ENCODE results near the gene ARHGAP1. TPM values are rescaled to one million over a fixed set of nuclear protein-coding genes. Genes with fewer than 3 reads are reported as not detected.

Gene ARHGAP1
- total RNA-seq, 2 donors from 2014 or later: 39.9 to 46.8 TPM

DNA sequence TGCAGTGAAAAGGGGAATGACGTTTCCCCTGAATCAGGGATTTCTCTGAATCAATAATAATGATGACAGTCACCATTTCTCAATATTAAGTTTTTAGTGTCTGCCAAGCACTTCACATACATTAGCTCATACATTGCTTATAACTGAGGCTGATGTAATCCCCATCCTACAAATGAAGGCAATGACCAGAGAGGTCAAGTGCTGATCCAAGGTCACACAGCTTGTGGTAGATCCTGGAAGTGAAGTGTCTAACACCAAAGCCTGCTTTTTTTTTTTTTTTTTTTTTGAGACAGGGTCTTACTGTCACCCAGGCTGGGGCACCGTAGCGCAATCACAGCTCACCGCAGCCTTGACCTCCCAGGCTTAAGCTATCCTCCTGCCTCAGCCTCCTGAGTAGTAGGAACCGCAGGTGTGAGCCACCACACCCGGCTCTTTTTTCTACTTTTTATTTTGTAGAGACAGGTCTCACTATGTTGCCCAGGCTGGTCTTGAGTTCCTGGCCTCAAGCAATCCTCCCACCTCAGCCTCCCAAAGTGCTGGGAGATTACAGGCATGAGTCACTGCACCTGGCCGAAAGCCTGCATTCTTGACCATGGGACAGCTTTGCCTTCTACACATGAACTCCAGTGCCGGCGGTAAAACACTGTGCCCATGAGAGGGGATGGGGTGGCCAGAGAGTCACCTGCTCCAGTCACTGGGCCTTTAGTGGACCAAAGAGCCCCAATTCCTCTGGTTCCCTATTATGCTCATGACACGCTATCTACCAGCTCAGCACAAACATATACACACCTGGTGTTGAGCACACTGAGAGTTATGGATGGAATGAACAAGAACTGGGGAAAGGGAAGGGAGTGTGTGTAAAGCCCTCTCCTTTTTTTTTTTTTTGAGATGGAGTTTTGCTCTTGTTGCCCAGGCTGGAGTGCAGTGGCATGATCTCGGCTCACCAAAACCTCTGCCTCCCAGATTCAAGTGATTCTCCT is 17.4 kb downstream of the ARHGAP1 start:
- Mint-ChIP-seq H3K9me3 (no peaks in the 10 kb centered on the region), H3K36me3 (peaks cover 0 to 5% of the 10 kb centered on the region in 2 donors), H3K27ac (peak overlapping the region in 1 of 2 donors; percentile 65)
- DNase-seq (ENCODE audit: low spot score in 2 of 2) (no peak), ATAC-seq (no peak)

DNA sequence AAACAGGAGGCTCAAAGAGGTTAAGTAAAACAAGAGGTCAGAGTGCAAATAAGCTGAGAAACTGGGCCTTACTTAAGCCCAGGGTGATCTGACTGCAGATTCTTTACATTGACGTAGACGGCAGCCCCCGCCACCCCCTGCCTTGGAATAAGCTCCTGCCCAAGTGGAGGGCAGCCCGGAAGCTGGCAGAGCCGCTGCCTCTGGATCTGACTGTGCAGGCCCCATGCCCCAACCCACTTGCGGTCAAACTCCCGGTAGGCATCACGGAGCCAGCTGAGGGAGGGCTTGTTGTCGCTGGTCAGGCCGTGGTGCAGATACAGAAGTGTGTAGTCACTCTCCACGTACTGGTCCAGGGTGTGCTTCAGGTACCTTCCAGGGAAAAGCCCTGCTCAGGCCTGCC is 18.6 kb downstream of the ARHGAP1 start:
- peaks cover 4 to 5% of the 10 kb centered on the region in 2 donors for H3K36me3 Mint-ChIP-seq
- peak overlapping the region in 1 of 2 donors; percentile 86 for H3K27ac Mint-ChIP-seq
- no peaks in the 10 kb centered on the region for H3K9me3 Mint-ChIP-seq
- ATAC-seq: no peak
- DNase-seq (ENCODE audit: low spot score in 2 of 2): no peak

DNA sequence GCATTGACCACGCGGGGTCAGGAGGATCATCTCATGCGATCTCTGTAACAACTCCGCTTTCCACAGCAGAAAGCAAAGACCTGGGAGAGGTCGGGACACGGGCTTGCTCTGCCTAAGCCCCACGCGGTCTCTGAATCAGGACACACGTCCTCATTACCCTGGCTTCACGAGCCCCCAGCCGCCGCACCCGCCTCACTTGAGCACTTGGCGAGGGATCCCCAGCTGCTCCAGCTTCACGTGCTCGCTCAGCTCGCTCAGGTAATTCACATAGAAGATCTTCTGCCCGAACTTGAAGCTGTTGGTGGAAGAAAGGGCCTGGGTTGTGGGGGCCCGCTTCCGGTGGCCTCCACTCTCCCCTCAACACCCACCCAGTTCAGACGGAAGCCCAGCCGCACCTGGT is 19.6 kb downstream of the ARHGAP1 start:
- no peaks in the 10 kb centered on the region for H3K9me3 Mint-ChIP-seq
- H3K27ac Mint-ChIP-seq: no peak overlapping the region
- ATAC-seq (no peak), DNase-seq (ENCODE audit: low spot score in 2 of 2) (no peak)
- peaks cover 4 to 5% of the 10 kb centered on the region in 2 donors for H3K36me3 Mint-ChIP-seq

DNA sequence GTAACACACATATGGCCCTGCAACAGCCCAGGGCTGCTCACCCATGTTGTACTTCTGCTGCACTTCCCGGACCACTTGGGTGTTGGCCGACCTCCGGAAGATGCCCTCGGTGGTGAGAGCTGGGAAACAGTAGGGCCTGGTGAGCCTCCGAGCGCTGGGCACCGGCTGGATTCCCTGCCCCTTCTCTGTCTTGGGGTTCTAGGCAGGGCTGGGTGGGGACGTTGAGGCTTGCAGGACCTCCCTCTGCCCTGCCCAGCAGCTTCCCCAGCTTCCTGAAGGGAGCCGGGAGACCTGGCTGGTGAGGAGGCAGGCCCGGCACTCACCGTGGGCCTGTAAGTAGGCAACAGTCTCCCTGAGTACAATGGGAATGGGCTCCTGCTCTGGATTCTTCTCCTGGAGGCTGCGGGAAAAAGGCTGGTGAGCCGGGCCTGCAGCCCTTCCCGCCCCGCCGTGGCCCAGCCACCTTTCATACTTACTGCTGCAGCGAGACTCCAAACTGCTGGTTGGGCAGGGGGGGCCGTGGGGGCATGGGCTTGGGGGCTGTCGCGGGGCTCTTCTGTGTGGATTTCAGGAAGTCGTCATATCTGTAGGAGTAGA is 20.2 kb downstream of the ARHGAP1 start:
- DNase-seq (ENCODE audit: low spot score in 2 of 2) (no peak), ATAC-seq (no peak)
- peaks cover 4 to 5% of the 10 kb centered on the region in 2 donors for H3K36me3 Mint-ChIP-seq
- H3K27ac Mint-ChIP-seq: no peak overlapping the region
- H3K9me3 Mint-ChIP-seq: no peaks in the 10 kb centered on the region

DNA sequence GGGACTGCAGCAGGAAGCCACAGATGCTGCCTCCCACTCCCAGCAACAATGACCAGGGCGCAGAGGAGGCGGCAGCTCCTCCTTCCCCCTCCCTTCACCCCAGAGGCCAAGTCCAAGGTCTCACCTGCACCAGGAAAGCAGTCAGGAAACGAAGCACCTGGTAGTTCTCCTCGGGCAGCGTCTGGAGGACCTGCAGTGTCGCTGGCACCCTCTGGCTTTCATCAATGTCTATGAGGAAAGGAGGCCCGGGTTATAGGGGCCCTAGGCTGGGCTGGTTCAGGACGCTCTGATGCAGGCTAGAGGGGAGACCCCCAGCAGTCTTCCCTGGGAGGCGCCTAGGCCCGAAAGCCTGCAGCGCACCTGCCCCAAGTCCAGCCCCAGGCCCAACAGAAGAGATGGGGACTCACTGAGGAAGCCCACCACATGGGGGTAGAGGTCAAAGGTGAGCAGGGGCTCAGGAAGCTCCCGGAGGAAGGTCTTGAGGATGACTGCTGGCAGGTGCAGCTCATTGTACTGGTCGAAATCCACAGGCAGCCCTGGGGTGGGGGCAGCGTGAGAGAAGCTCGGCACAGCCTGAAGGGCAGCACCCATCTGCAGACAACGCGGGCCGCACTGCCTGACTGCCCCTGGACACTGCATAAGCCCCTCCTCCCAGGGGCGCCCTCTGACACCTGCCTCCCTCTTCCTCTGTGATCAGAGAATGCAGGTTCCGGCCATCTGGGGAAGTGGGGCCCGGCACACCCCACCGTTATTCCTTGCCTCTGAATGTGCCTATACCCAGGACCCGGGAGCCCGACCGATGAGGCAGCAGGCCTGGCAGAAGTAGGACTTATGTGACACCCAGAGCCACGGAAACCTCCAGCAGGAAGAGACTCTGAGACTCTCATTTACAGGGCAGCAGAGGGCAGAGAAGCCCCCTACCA is 20.9 kb downstream of the ARHGAP1 start:
- ATAC-seq: no peak
- H3K9me3 Mint-ChIP-seq: no peaks in the 10 kb centered on the region
- DNase-seq (ENCODE audit: low spot score in 2 of 2): no peak
- peaks cover 4 to 5% of the 10 kb centered on the region in 2 donors for H3K36me3 Mint-ChIP-seq
- peak overlapping the region; percentile 36 to 52 for H3K27ac Mint-ChIP-seq

DNA sequence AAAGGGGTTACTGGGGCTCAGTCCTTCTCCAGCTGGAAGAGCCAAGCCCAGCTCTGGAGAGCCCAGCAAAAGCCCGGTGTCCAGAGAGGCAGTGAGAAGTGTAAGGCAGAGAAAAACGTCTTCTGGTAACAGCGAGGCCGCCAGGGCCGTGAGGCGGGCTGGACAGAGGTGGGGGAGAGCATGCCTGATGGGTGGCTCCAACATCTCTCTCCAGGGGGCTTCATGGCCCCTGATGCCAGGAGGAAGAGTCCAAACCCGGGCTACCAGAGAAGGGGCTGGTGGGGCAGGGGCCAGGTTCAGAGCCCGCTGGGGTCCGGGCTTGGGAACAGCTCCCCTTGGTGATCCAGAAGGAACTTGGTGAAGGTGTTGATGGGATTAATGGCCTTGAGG is 21.7 kb downstream of the ARHGAP1 start:
- DNase-seq (ENCODE audit: low spot score in 2 of 2): no peak
- no peak for ATAC-seq
- no peaks in the 10 kb centered on the region for H3K9me3 Mint-ChIP-seq
- H3K36me3 Mint-ChIP-seq: peaks cover 4 to 5% of the 10 kb centered on the region in 2 donors
- H3K27ac Mint-ChIP-seq: peak overlapping the region in 1 of 2 donors; percentile 52

DNA sequence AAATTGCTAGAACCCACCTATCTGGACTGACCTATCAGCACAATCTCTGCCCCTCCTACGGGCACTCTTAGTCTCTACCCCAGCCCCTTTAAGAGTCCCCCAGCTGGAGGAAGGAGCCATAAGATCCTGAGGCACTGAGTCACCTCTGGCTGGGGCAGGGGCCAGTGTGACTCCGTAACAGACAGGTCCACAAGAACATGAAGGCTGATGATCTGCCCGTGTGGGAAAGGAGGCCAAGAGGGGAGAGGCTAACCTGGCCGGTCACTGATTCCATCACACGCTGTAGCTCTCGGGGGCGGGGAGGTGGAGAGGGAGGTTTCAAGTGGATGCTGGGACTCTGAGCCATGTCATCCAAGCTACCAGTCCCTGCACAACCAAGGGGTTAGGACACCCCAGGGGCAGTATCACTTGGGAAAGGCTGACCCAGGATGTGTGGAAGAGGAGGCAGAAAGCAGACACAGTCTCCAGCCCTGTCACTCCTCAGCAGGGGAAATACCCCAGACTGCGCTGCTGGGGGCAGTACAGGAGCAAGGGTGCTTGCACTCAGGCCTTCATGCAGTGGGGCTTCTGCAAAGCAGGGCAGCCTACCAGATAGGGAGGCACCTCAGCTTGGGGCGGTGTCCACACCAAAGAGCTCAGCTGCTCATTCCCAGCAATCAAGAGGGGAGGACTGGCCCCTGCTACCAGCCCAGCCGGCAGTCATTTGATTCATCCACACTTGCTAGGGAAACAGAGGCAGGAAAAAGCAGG is 22.3 kb downstream of the ARHGAP1 start:
- DNase-seq (ENCODE audit: low spot score in 2 of 2): no peak
- peaks cover 5% of the 10 kb centered on the region in 2 donors for H3K36me3 Mint-ChIP-seq
- ATAC-seq: peak in 1 of 2 donors; percentile 4
- peak overlapping the region; percentile 52 to 65 for H3K27ac Mint-ChIP-seq
- no peaks in the 10 kb centered on the region for H3K9me3 Mint-ChIP-seq

DNA sequence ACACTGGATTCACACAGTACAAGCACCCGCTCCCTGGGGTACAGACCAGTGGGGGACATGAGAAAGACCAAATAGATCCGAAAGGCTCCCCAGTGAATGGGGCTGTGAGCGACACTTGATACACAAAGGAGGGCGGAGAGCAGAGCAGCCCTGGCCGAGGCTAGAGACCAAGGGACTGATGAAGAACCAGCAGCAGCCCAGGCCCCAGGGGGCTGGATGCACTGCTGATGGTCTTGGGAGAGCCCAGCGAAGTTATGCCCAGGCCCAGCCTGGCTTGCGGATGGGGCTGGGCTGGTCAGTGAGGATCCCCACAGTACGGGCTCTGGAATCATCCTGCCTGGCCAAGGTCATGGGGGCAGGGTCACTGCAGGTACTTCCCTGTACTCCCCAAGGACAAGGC is 23.2 kb downstream of the ARHGAP1 start:
- no peak for ATAC-seq

DNA sequence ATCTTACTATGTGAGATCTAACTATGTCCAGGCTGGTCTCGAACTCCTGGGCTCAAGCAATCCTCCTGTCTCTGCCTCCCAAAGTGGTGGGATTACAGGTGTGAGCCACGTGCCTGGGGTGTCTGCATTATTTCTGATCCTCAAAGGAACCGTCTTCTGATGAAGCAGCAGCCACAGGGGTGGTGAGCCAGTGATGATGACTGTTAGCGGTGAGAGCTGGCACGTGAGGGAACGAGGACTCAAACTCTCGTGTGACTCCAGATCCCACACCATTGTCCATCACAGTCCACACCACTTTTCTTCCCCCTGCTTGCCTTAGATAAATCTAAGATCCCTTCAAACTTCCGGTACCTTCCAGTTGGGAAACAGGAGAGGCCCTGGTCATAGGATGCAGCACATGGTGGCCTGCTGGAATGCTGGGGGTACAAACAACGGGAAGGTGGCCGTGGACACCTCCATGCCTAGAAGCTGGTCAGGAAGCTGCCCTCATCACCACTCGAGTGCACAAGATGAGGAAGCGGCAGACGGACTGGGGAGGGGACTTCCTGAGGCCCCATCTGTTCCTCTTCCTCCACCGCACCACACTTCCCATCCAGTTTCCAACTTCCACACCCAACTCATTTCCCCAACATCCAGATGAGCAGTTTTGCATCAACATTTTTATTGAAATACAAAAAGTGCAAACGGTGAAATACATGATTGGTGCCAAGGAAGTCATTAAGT is 23.8 kb downstream of the ARHGAP1 start:
- Mint-ChIP-seq H3K27ac (peak overlapping the region; percentile 14 to 95), H3K36me3 (peaks cover 5 to 13% of the 10 kb centered on the region in 2 donors), H3K9me3 (no peaks in the 10 kb centered on the region)
- ATAC-seq (no peak), DNase-seq (ENCODE audit: low spot score in 2 of 2) (no peak)

More for the DNA sequence above, 23.2 kb downstream of the ARHGAP1 start:
- H3K36me3 Mint-ChIP-seq: peaks cover 5 to 13% of the 10 kb centered on the region in 2 donors
- no peak for DNase-seq (ENCODE audit: low spot score in 2 of 2)
- peak overlapping the region; percentile 14 to 95 for H3K27ac Mint-ChIP-seq
- no peaks in the 10 kb centered on the region for H3K9me3 Mint-ChIP-seq

DNA sequence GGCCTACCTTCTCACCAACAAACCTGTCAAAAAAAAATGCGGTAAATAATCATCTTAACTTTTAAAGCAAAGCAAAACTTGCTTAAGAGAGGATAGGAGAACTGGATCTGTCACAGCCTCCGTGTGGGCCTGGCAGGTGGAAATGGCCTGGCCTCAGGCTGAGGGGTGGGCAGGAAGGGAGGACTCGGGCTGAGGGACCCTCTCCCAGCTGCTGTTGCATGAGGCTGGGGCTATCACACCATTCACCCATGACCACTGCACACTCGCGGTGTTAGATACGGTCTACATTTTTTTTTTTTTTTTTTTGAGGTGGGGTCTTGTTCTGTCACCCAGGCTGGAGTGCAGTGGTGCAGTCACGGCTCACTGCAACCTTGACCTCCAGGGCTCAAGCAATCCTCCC is 24.5 kb downstream of the ARHGAP1 start:
- Mint-ChIP-seq H3K9me3 (no peaks in the 10 kb centered on the region), H3K27ac (peak overlapping the region; percentile 70 to 81), H3K36me3 (peaks cover 5 to 13% of the 10 kb centered on the region in 2 donors)
- DNase-seq (ENCODE audit: low spot score in 2 of 2) (no peak), ATAC-seq (no peak)

DNA sequence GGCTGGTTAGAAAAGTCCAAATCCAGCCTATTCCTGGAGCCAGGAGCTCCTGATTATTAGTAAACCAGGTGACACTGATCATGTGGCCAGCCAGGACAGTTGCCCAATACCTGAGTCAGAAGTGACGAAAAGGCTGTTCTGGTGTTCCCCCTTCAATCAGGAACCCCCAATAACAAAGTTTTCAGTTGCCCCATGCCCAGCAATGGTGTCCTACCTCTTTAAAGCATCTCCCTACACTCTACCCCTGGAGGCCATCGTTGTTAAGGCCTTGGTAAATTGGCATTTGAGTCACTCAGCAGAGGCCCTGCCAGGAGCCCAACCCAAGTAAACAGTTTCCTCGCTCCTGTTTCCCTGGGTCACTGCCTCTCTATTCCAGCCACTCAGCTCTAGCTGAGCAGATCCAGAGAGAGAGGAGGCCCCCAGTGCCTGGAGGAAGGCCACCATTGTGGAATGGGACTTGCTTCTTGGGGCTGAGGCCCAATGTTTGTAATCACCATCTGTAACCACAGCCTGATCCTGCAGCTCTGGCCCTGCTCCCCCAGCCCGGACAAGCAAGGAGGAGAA is 25.0 kb downstream of the ARHGAP1 start:
- ATAC-seq (no peak), DNase-seq (ENCODE audit: low spot score in 2 of 2) (no peak)
- Mint-ChIP-seq H3K27ac (peak overlapping the region; percentile 70 to 81), H3K9me3 (no peaks in the 10 kb centered on the region), H3K36me3 (peaks cover 5 to 13% of the 10 kb centered on the region in 2 donors)

DNA sequence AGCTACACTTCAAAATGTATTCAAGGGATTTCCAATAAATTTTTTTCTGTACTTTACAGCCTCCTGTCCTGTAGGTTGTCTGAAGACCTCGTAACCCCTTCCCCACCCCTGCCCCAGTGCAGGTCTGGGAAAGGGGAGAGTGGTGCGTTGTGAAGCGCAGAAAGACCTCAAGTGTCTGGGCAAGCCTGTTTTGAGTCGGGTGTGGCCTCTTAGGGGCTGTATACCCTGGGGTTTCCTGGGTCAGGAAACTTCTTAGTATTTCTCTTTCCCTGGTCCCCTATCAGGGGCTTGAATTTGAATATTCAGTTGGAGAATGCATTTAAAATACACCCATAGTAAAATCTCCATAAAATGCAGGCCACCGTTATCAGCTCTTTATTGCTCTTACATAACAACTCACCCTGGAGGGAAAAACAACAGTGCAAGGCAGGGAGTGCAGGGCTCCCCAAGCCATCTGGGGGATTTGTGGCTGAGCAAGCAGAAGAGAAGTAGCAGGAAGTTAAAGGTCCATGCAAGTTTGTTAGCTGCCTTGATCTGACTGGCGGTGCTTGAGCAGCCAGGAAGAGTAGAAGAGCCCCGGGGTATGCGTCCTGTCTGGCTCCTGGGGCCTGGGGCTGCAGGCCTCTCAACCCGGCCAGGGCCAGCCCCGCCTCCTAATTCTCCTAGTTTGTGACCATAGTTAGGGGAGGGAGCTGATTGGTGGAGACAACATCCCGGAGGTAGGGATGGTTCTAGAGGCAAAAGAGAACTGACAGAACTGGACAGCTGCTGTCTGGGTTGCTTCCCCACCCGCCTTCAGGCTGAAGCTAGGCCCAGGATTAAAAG is 25.7 kb downstream of the ARHGAP1 start:
- DNase-seq (ENCODE audit: low spot score in 2 of 2) (no peak), ATAC-seq (peak in 1 of 2 donors; percentile 10)
- H3K36me3 Mint-ChIP-seq: peaks cover 5 to 13% of the 10 kb centered on the region in 2 donors
- H3K9me3 Mint-ChIP-seq: no peaks in the 10 kb centered on the region
- H3K27ac Mint-ChIP-seq: peak overlapping the region; percentile 73 to 81

DNA sequence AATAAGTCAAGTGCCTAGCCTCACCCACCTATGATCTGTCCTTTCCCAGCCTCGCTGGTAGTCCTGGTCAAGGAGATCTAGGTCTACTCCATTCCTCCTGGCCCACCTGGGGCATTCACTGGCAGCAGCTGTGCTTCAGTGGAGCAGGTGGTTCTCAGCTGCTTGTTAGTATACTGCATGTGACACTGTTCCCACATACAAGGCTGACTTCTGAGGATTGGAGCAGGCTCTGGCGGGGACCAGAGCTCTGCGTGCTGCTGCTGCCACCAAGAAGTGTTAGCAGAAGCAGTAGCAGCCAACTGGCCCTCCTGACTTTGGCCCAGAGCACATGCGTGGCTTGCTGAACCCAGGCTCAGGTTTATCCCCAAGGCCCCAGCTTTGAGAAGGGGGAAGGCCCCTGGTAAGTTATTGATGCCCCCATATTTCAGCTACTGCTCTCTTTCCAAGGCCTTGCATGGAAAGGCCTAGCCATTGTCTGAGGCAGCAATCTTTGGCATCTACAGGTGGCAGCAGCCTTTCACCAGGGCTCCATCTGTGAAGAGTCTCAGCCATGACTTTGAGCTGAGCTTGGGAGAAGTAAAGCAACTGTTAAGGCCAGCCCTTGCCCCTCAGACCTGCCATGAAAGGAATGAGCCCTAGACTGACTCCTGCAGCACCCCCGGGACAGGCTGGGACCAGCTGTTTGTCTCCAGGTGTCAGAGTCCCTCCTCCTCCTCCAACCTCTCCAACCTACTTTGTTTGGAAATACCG is 26.5 kb downstream of the ARHGAP1 start:
- ATAC-seq: no peak
- Mint-ChIP-seq H3K27ac (peak overlapping the region; percentile 73 to 81), H3K36me3 (peaks cover 5 to 13% of the 10 kb centered on the region in 2 donors), H3K9me3 (no peaks in the 10 kb centered on the region)
- DNase-seq (ENCODE audit: low spot score in 2 of 2): no peak

DNA sequence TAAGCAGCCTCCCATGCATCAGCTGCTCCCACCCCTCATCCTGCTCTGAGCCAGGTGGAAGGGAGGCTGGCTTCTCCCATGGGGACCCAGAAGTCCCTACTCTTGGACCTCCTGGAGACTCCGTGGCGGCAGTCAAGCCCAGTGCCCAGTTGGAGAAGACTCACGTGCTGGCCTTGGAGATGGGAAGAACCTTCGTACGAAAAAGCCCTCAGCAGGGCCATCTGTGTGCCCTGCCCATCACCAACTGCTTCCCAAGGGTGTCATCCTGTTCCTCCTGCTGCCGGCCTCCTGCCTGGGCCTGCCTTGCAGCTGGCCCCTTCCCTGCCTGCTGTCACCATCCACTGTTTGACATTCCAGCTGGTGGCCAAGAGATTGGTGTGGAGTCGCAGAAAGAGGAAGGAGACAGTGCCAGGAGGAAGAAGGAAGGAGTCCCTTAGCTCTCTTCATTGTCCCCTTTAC is 28.0 kb downstream of the ARHGAP1 start:
- no peak for ATAC-seq
- peak overlapping the region; percentile 74 to 92 for H3K27ac Mint-ChIP-seq
- H3K36me3 Mint-ChIP-seq: peaks cover 0 to 13% of the 10 kb centered on the region in 2 donors
- H3K9me3 Mint-ChIP-seq: no peaks in the 10 kb centered on the region
- no peak for DNase-seq (ENCODE audit: low spot score in 2 of 2)

Measured in activated naive CD4-positive, alpha-beta T cell treated with anti-CD3 and anti-CD28 coated beads, Interleukin-2, amount 50 U/mL, for 72 hours (primary cell).